SK-N-SH (cell line): Measurements from ENCODE around the gene SPC25. TPM values are rescaled to one million over a fixed set of nuclear protein-coding genes. Genes with fewer than 3 reads are reported as not detected.

Experiments
- CTCF ChIA-PET: fragments of 300-600, 350-600 bp; formaldehyde crosslinking; extraction: SDS; loops from one replicate; lab custom pipeline; 2021; lab: Yijun Ruan, JAX
- POLR2A ChIA-PET: fragments of 350-600 bp; sonication (Branson Sonifier 250); formaldehyde crosslinking; extraction: SDS; loops from one replicate; lab custom pipeline; 2020; ENCODE audit warnings: antibody characterized with exemption, inconsistent platforms; lab: Yijun Ruan, JAX
- DNase-seq: peaks from one replicate; pipeline ENCODE4 v3.0.0; 2012
- H2AFZ ChIP-seq: fragments of 200-600 bp; sonication (generic); 2 replicates; pipeline ENCODE4 v1.8.1; 2016; ENCODE audit warnings: antibody characterized with exemption, mild to moderate bottlenecking, low read depth
- H3F3A ChIP-seq: fragments of 200-600 bp; sonication (generic); replicated peaks from 2 replicates; pipeline ENCODE3; 2016; ENCODE audit warnings: antibody characterized with exemption, mild to moderate bottlenecking; ENCODE audit not compliant: insufficient read depth
- H3K27ac ChIP-seq, 2 experiments: fragments of 200-500 bp in 1 of 2; fragments of 200-600 bp in 1 of 2; sonication (Bioruptor generic) in 1 of 2; sonication (generic), shearing (Covaris generic) in 1 of 2; 2 replicates each; pipeline versions ENCODE4 v1.5.1 to v1.6.1; 2014 to 2016; ENCODE audit warnings: low read depth in 2 of 2, inconsistent platforms in 1 of 2, low read length in 1 of 2, mild to moderate bottlenecking in 1 of 2, mixed read lengths in 1 of 2
- H3K27me3 ChIP-seq: fragments of 200-600 bp; sonication (generic), shearing (Covaris generic); 2 replicates; pipeline ENCODE4 v1.6.1; 2016; ENCODE audit warnings: mixed run types; ENCODE audit not compliant: insufficient read depth
- H3K36me3 ChIP-seq, 2 experiments: fragments of 200-500 bp in 1 of 2; fragments of 200-600 bp in 1 of 2; sonication (Bioruptor generic) in 1 of 2; sonication (generic) in 1 of 2; replicated peaks in 1 of 2; 2 replicates each; pipeline versions ENCODE3 to v1.5.1; 2014 to 2016; ENCODE audit warnings: low read length in 1 of 2, mild to moderate bottlenecking in 1 of 2; ENCODE audit not compliant: insufficient read depth in 2 of 2, control insufficient read depth in 1 of 2
- H3K4me1 ChIP-seq, 2 experiments: fragments of 200-500 bp in 1 of 2; fragments of 200-600 bp in 1 of 2; sonication (Bioruptor generic) in 1 of 2; sonication (generic), shearing (Covaris generic) in 1 of 2; 2 replicates each; pipeline versions ENCODE4 v1.5.1 to v1.6.1; 2014 to 2016; ENCODE audit warnings: low read depth in 1 of 2, low read length in 1 of 2, mixed run types in 1 of 2; ENCODE audit not compliant: insufficient read depth in 2 of 2, control insufficient read depth in 1 of 2
- H3K4me2 ChIP-seq: fragments of 200-600 bp; sonication (generic), shearing (Covaris generic); 2 replicates; pipeline ENCODE4 v1.6.1; 2017; ENCODE audit warnings: mixed run types
- H3K4me3 ChIP-seq, 2 experiments: fragments of 200-500 bp in 1 of 2; fragments of 200-600 bp in 1 of 2; sonication (Bioruptor generic) in 1 of 2; sonication (generic), shearing (Covaris generic) in 1 of 2; 2 replicates each; pipeline versions ENCODE4 v1.5.1 to v1.8.1; 2014 to 2016; ENCODE audit warnings: low read depth in 2 of 2, inconsistent platforms in 1 of 2, low read length in 1 of 2, mild to moderate bottlenecking in 1 of 2, mixed read lengths in 1 of 2, moderate library complexity in 1 of 2
- H3K79me2 ChIP-seq: fragments of 200-600 bp; sonication (generic); 2 replicates; pipeline ENCODE4 v1.8.1; 2017; ENCODE audit warnings: mild to moderate bottlenecking; ENCODE audit not compliant: insufficient read depth
- H3K9ac ChIP-seq: fragments of 200-600 bp; sonication (generic); 2 replicates; pipeline ENCODE4 v1.6.1; 2017; ENCODE audit warnings: mixed run types
- H3K9me2 ChIP-seq: fragments of 200-600 bp; sonication (generic); 2 replicates; pipeline ENCODE4 v1.6.1; 2017; ENCODE audit warnings: mixed run types
- H3K9me3 ChIP-seq: fragments of 200-600 bp; sonication (generic); 2 replicates; pipeline ENCODE4 v1.6.1; 2017; ENCODE audit warnings: mixed run types, mild to moderate bottlenecking, moderate library complexity
- H4K20me1 ChIP-seq: fragments of 200-600 bp; sonication (generic); 2 replicates; pipeline ENCODE4 v1.6.1; 2017; ENCODE audit warnings: mild to moderate bottlenecking, mixed run types; ENCODE audit not compliant: insufficient read depth
- CHD2 ChIP-seq: fragments of 150-350 bp; IDR thresholded peaks from 2 replicates; pipeline ENCODE4 v1.6.1; 2018; ENCODE audit warnings: low read length; ENCODE audit not compliant: partially characterized antibody
- CTCF ChIP-seq: fragments of 200-600 bp; sonication (generic); IDR thresholded peaks from 2 replicates; pipeline ENCODE4 v1.6.1; 2017; ENCODE audit warnings: antibody characterized with exemption, mild to moderate bottlenecking, moderate library complexity
- FOSL2 ChIP-seq: IDR thresholded peaks from 2 replicates; pipeline ENCODE4 v1.4.0; 2012; ENCODE audit warnings: low read depth, mild to moderate bottlenecking, moderate library complexity, borderline replicate concordance
- FOXJ3 ChIP-seq: sonication (generic); formaldehyde crosslinking; IDR thresholded peaks from 2 replicates; pipeline ENCODE4 v1.5.1; 2020; ENCODE audit warnings: mild to moderate bottlenecking, missing genetic modification reagents
- JUND ChIP-seq: IDR thresholded peaks from 2 replicates; pipeline ENCODE4 v1.4.0; 2012
- MAX ChIP-seq: IDR thresholded peaks from 2 replicates; pipeline ENCODE4 v1.4.0; 2012; ENCODE audit warnings: low read depth
- MEF2A ChIP-seq: IDR thresholded peaks from 2 replicates; pipeline ENCODE4 v1.4.0; 2012; ENCODE audit warnings: low read depth, borderline replicate concordance
- NFIC ChIP-seq: IDR thresholded peaks from 2 replicates; pipeline ENCODE4 v1.4.0; 2012; ENCODE audit warnings: borderline replicate concordance
- PBX3 ChIP-seq: IDR thresholded peaks from 2 replicates; pipeline ENCODE4; 2012
- REST ChIP-seq: IDR thresholded peaks from 2 replicates; pipeline ENCODE4 v1.6.1; 2012; ENCODE audit warnings: mild to moderate bottlenecking, low read depth, low read length, moderate library complexity
- RXRA ChIP-seq: IDR thresholded peaks from 2 replicates; pipeline ENCODE4 v1.4.0; 2012; ENCODE audit warnings: low read depth, mild to moderate bottlenecking, borderline replicate concordance
- TCF12 ChIP-seq: IDR thresholded peaks from 2 replicates; pipeline ENCODE4 v1.4.0; 2012
- TEAD4 ChIP-seq: IDR thresholded peaks from 2 replicates; pipeline ENCODE4 v1.4.0; 2012; ENCODE audit warnings: mild to moderate bottlenecking, borderline replicate concordance; ENCODE audit not compliant: insufficient read depth
- WGBS: methylation state at CpG from one replicate; pipeline ENCODE4 v1.1.6; 2017; ENCODE audit warnings: low lambda C conversion rate; 5-methylcytosine and 5-hydroxymethylcytosine counted together
- polyA plus RNA-seq, 3 experiments: library from polyadenylated mRNA; depleted of rRNA; stranded (reverse); fragments of >200 nt; gene quantifications; 2 replicates each; pipeline ENCODE4 v1.2.3, GENCODE V29; 2012

Gene SPC25
- polyA plus RNA-seq, 1 of the 3 experiments (the other 2 are of a cell fraction): 4.8 TPM

- no peak overlapping the region for H3K4me2 ChIP-seq
- no peak for TF ChIP-seq RXRA
- TF ChIP-seq TCF12: no peak
- TF ChIP-seq REST: no peak
- TF ChIP-seq FOXJ3: no peak
- no peak for TF ChIP-seq MEF2A
- TF ChIP-seq CHD2: no peak
- WGBS: 31% methylated on average over 3 of the region's 3 CpGs
- CTCF ChIA-PET: no interaction called here
- H3K9ac ChIP-seq: no peak overlapping the region
- H3K9me2 ChIP-seq: no peaks in the 10 kb centered on the region
- H3K36me3 ChIP-seq: no peaks in the 10 kb centered on the region
- peaks cover 14% of the 10 kb centered on the region for H3F3A ChIP-seq
- POLR2A ChIA-PET: no interaction called here
- H3K4me1 ChIP-seq: peaks cover 0 to 3% of the 10 kb centered on the region in 2 experiments; a peak in 1 of 4 replicates
- H3K9me3 ChIP-seq: no peaks in the 10 kb centered on the region
- no peak overlapping the region for H3K4me3 ChIP-seq
- H3K27me3 ChIP-seq: no peaks in the 10 kb centered on the region
- H4K20me1 ChIP-seq: no peaks in the 10 kb centered on the region
- H3K27ac ChIP-seq: no peak overlapping the region
- no peak for DNase-seq
- H3K79me2 ChIP-seq: no peaks in the 10 kb centered on the region
- no peak overlapping the region for H2AFZ ChIP-seq
These were observed 37.7 kb downstream of the SPC25 start for GRCh38 chr2:168852481-168852880.

GRCh38 chr2:168851674-168852320 is 38.4 kb downstream of the SPC25 start:
- CTCF ChIA-PET: no interaction called here
- DNase-seq: no peak
- 71% methylated on average over 5 of the region's 5 CpGs for WGBS

More at GRCh38 chr2:168851674-168852320, 38.4 kb downstream of the SPC25 start:
- Histone ChIP-seq H3K9me2 (no peaks in the 10 kb centered on the region), H3K4me1 (peaks cover 0 to 3% of the 10 kb centered on the region in 2 experiments; a peak in 1 of 4 replicates), H3K4me3 (no peak overlapping the region), H3K4me2 (no peak overlapping the region), H3K27ac (no peak overlapping the region), H3K9ac (no peak overlapping the region), H3F3A (peaks cover 14% of the 10 kb centered on the region), H3K27me3 (no peaks in the 10 kb centered on the region), H3K36me3 (no peaks in the 10 kb centered on the region), H3K9me3 (no peaks in the 10 kb centered on the region), H4K20me1 (no peaks in the 10 kb centered on the region), H2AFZ (no peak overlapping the region), H3K79me2 (no peaks in the 10 kb centered on the region)
- TF ChIP-seq TEAD4 (no peak), MAX (peak; percentile 38; the same call in 1 of the 2 replicates), JUND (peak; percentile 40), FOSL2 (0 out of 2 replicates have a peak, but pooled peaks have one; percentile 43), CHD2 (no peak), CTCF (no peak), NFIC (peak; percentile 82), TCF12 (peak; percentile 45; the same call in 1 of the 2 replicates), PBX3 (peak; percentile 38)
- POLR2A ChIA-PET: no interaction called here
